SK-N-SH (cell line): ENCODE data around the gene CMBL.

Source experiments
- EP300 ChIP-seq, 2 experiments: IDR thresholded peaks; 2 replicates each; pipeline versions ENCODE4 v1.4.0 to v1.6.1; 2012; ENCODE audit warnings: borderline replicate concordance in 1 of 2, low read depth in 1 of 2, low read length in 1 of 2
- RXRA ChIP-seq: IDR thresholded peaks from 2 replicates; pipeline ENCODE4 v1.4.0; 2012; ENCODE audit warnings: low read depth, mild to moderate bottlenecking, borderline replicate concordance

DNA sequence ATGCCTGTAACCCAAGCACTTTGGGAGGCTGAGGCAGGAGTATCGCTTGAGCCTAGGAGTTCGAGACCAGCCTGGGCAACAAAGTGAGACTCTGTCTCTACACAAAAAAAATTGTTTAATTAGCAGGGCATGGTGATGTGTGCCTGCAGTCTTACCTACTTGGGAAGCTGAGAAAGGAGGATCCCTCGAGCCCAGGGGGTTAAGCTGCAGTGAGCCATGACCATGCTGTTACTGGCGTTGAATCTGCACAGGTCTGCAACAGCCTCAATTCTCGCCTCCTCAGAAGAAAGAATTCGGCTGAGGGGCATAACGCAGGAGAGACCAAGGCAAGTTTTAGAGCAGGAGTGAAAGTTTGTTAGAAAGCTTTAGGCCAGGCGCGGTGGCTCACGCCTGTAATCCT, 39.6 kb downstream of the CMBL start:
- no peak for TF ChIP-seq EP300 (IDR thresholded peaks at IDR 0.05; ENCODE audit: borderline replicate concordance in 1 of 2, low read depth in 1 of 2, low read length in 1 of 2)
- TF ChIP-seq RXRA: no peak
